ENCODE measurements around the gene PTPRN2.

PTPRN2 gene

GRCh38 chr7:158016180-158017097 lies 571.2 kb downstream of the PTPRN2 start:
- POLR2A ChIA-PET = no interaction called here
- no peak for DNase-seq (ENCODE audit: extremely low spot score)
- CTCF ChIA-PET = no interaction called here
- TF ChIP-seq LEF1 (IDR thresholded peaks at IDR 0.05; ENCODE audit: borderline replicate concordance) = no peak
- TF ChIP-seq SUZ12 (IDR thresholded peaks at IDR 0.05) = no peak
- TF ChIP-seq HDGF (IDR thresholded peaks at IDR 0.05; ENCODE audit: borderline replicate concordance) = no peak
- TF ChIP-seq ARNT (IDR thresholded peaks at IDR 0.05) = no peak
- TF ChIP-seq ELF4 (IDR thresholded peaks at IDR 0.05) = no peak
- no peak for TF ChIP-seq TARDBP (IDR thresholded peaks at IDR 0.05)
- TF ChIP-seq ZNF384 (IDR thresholded peaks at IDR 0.05) = no peak
- no peak for TF ChIP-seq FOXA1 (IDR thresholded peaks at IDR 0.05)
- no peak for TF ChIP-seq L3MBTL2 (conservative IDR thresholded peaks at IDR 0.05)
- TF ChIP-seq FOXM1 (IDR thresholded peaks at IDR 0.05; ENCODE audit: borderline replicate concordance) = no peak
- no peak for TF ChIP-seq NFRKB (IDR thresholded peaks at IDR 0.05)

GRCh38 chr7:158015403-158016179 lies 572.0 kb downstream of the PTPRN2 start:
- no peak for DNase-seq (ENCODE audit: extremely low spot score)
- CTCF ChIA-PET = no interaction called here
- POLR2A ChIA-PET = no interaction called here
- TF ChIP-seq LEF1 (IDR thresholded peaks at IDR 0.05; ENCODE audit: borderline replicate concordance) = no peak
- no peak for TF ChIP-seq ZNF384 (IDR thresholded peaks at IDR 0.05)
- no peak for TF ChIP-seq FOXA1 (IDR thresholded peaks at IDR 0.05)
- TF ChIP-seq BHLHE40 (IDR thresholded peaks at IDR 0.05; ENCODE audit: borderline replicate concordance) = no peak
- no peak for TF ChIP-seq FOXM1 (IDR thresholded peaks at IDR 0.05; ENCODE audit: borderline replicate concordance)
- TF ChIP-seq TARDBP (IDR thresholded peaks at IDR 0.05) = no peak
- TF ChIP-seq HDGF (IDR thresholded peaks at IDR 0.05; ENCODE audit: borderline replicate concordance) = no peak
- no peak for TF ChIP-seq ARNT (IDR thresholded peaks at IDR 0.05)
- TF ChIP-seq L3MBTL2 (conservative IDR thresholded peaks at IDR 0.05) = no peak
- TF ChIP-seq CTBP1 (IDR thresholded peaks at IDR 0.05; ENCODE audit: borderline replicate concordance) = no peak
- TF ChIP-seq FOXK2 (IDR thresholded peaks at IDR 0.05) = no peak
- TF ChIP-seq ELF4 (IDR thresholded peaks at IDR 0.05) = no peak
- no peak for TF ChIP-seq SP1 (IDR thresholded peaks at IDR 0.05)
- no peak for TF ChIP-seq SUZ12 (IDR thresholded peaks at IDR 0.05)
- no peak for TF ChIP-seq PKNOX1 (IDR thresholded peaks at IDR 0.05)

- no peak for DNase-seq (ENCODE audit: extremely low spot score)
- TF ChIP-seq FOXK2 (IDR thresholded peaks at IDR 0.05) = no peak
- TF ChIP-seq PKNOX1 (IDR thresholded peaks at IDR 0.05) = no peak
- no peak for TF ChIP-seq NFRKB (IDR thresholded peaks at IDR 0.05)
- TF ChIP-seq FOXA1 (IDR thresholded peaks at IDR 0.05) = no peak
- no peak for TF ChIP-seq L3MBTL2 (conservative IDR thresholded peaks at IDR 0.05)
- no peak for TF ChIP-seq HDGF (IDR thresholded peaks at IDR 0.05; ENCODE audit: borderline replicate concordance)
- TF ChIP-seq CTBP1 (IDR thresholded peaks at IDR 0.05; ENCODE audit: borderline replicate concordance) = no peak
- TF ChIP-seq SUZ12 (IDR thresholded peaks at IDR 0.05) = no peak
- no peak for TF ChIP-seq LEF1 (IDR thresholded peaks at IDR 0.05; ENCODE audit: borderline replicate concordance)
- TF ChIP-seq SP1 (IDR thresholded peaks at IDR 0.05) = no peak
- no peak for TF ChIP-seq TARDBP (IDR thresholded peaks at IDR 0.05)
- TF ChIP-seq ELF4 (IDR thresholded peaks at IDR 0.05) = no peak
- TF ChIP-seq ZNF384 (IDR thresholded peaks at IDR 0.05) = no peak
- no peak for TF ChIP-seq FOXM1 (IDR thresholded peaks at IDR 0.05; ENCODE audit: borderline replicate concordance)
- TF ChIP-seq BHLHE40 (IDR thresholded peaks at IDR 0.05; ENCODE audit: borderline replicate concordance) = no peak
- TF ChIP-seq ARNT (IDR thresholded peaks at IDR 0.05) = no peak
- ChIA-PET POLR2A (no interaction called here), CTCF (no interaction called here)
These were observed 572.6 kb downstream of the PTPRN2 start for GRCh38 chr7:158014976-158015375.

GRCh38 chr7:158013085-158013668 lies 574.4 kb downstream of the PTPRN2 start:
- ChIA-PET CTCF (no interaction called here), POLR2A (no interaction called here)
- TF ChIP-seq ELF4 (IDR thresholded peaks at IDR 0.05) (no peak), CTBP1 (IDR thresholded peaks at IDR 0.05; ENCODE audit: borderline replicate concordance) (no peak), ZNF384 (IDR thresholded peaks at IDR 0.05) (no peak), SP1 (IDR thresholded peaks at IDR 0.05) (no peak), FOXM1 (IDR thresholded peaks at IDR 0.05; ENCODE audit: borderline replicate concordance) (no peak), ARNT (IDR thresholded peaks at IDR 0.05) (no peak), BHLHE40 (IDR thresholded peaks at IDR 0.05; ENCODE audit: borderline replicate concordance) (no peak), LEF1 (IDR thresholded peaks at IDR 0.05; ENCODE audit: borderline replicate concordance) (no peak), NFRKB (IDR thresholded peaks at IDR 0.05) (no peak), TARDBP (IDR thresholded peaks at IDR 0.05) (no peak), FOXA1 (IDR thresholded peaks at IDR 0.05) (no peak), SUZ12 (IDR thresholded peaks at IDR 0.05) (no peak), L3MBTL2 (conservative IDR thresholded peaks at IDR 0.05) (no peak), FOXK2 (IDR thresholded peaks at IDR 0.05) (no peak), PKNOX1 (IDR thresholded peaks at IDR 0.05) (no peak), HDGF (IDR thresholded peaks at IDR 0.05; ENCODE audit: borderline replicate concordance) (no peak)
- no peak for DNase-seq (ENCODE audit: extremely low spot score)

- POLR2A ChIA-PET = no interaction called here
These were observed 575.7 kb downstream of the PTPRN2 start for GRCh38 chr7:158011941-158012340.

More at GRCh38 chr7:158011941-158012340, 575.7 kb downstream of the PTPRN2 start:
- CTCF ChIA-PET = no interaction called here
- TF ChIP-seq FOXK2 (IDR thresholded peaks at IDR 0.05) (no peak), NFRKB (IDR thresholded peaks at IDR 0.05) (no peak), HDGF (IDR thresholded peaks at IDR 0.05; ENCODE audit: borderline replicate concordance) (no peak), LEF1 (IDR thresholded peaks at IDR 0.05; ENCODE audit: borderline replicate concordance) (no peak), CTBP1 (IDR thresholded peaks at IDR 0.05; ENCODE audit: borderline replicate concordance) (no peak), BHLHE40 (IDR thresholded peaks at IDR 0.05; ENCODE audit: borderline replicate concordance) (no peak), FOXA1 (IDR thresholded peaks at IDR 0.05) (no peak)
- no peak for DNase-seq (ENCODE audit: extremely low spot score)
